CD4-positive, alpha-beta T cell treated with Interferon alpha-2 for 1 hour (primary cell): ENCODE data around the gene KNDC1.

Experiments
- DNase-seq, 2 donors: peaks; one replicate each; pipeline ENCODE4 v3.0.0-alpha.2; 2020 to 2022

KNDC1 gene

GRCh38 chr10:133245439-133246235, 85.6 kb downstream of the KNDC1 start:
- no peak for DNase-seq

GRCh38 chr10:133246236-133246626, 86.2 kb downstream of the KNDC1 start:
- no peak for DNase-seq

- no peak for DNase-seq
Measured at GRCh38 chr10:133247681-133248333, 87.8 kb downstream of the KNDC1 start.

GRCh38 chr10:133248334-133248715, 88.3 kb downstream of the KNDC1 start:
- DNase-seq: no peak

- no peak for DNase-seq
Measured at GRCh38 chr10:133249094-133249780, 89.2 kb downstream of the KNDC1 start.

- DNase-seq: no peak
Measured at GRCh38 chr10:133249975-133250754, 90.1 kb downstream of the KNDC1 start.

- no peak for DNase-seq
Measured at GRCh38 chr10:133251388-133252222, 91.6 kb downstream of the KNDC1 start.

GRCh38 chr10:133252223-133252552, 92.2 kb downstream of the KNDC1 start:
- no peak for DNase-seq

- DNase-seq: no peak
Measured at GRCh38 chr10:133253361-133253955, 93.4 kb downstream of the KNDC1 start.

GRCh38 chr10:133254421-133255120, 94.6 kb downstream of the KNDC1 start:
- no peak for DNase-seq

- DNase-seq: no peak
Measured at GRCh38 chr10:133255323-133255722, 95.3 kb downstream of the KNDC1 start.

- peak in 1 of 2 donors; percentile 33 for DNase-seq
Measured at GRCh38 chr10:133257489-133258065, 97.6 kb downstream of the KNDC1 start.

- peak in 1 of 2 donors; percentile 39 for DNase-seq
Measured at GRCh38 chr10:133258066-133258817, 98.2 kb downstream of the KNDC1 start.

- peak; percentile 85 for DNase-seq
Measured at GRCh38 chr10:133258818-133259601, 99.0 kb downstream of the KNDC1 start.

GRCh38 chr10:133259602-133259989, 99.6 kb downstream of the KNDC1 start:
- DNase-seq: no peak

GRCh38 chr10:133260895-133261725, 101.1 kb downstream of the KNDC1 start:
- peak; percentile 59 to 70 for DNase-seq

- peak; percentile 90 to 91 for DNase-seq
Measured at GRCh38 chr10:133261726-133262325, 101.8 kb downstream of the KNDC1 start.

- no peak for DNase-seq
Measured at GRCh38 chr10:133262696-133263095, 102.7 kb downstream of the KNDC1 start.
